ENCODE results near the gene CORO1A. TPM values are rescaled to one million over a fixed set of nuclear protein-coding genes. Genes with fewer than 3 reads are reported as not detected.
A peak's percentile ranks its signal among the peaks of the same experiment; 100 is the strongest.

The CORO1A gene
- total RNA-seq, 2 experiments from 2014 or later, result 351 to 567 TPM

GRCh38 chr16:30184891-30185682 is 1.7 kb downstream of the CORO1A start:
- no peaks in the 10 kb centered on the region for H4K20me1 ChIP-seq (ENCODE audit: insufficient read depth, low read length)
- no peaks in the 10 kb centered on the region for H3K9me3 ChIP-seq (ENCODE audit: low read length)
- POLR2A ChIA-PET, result no interaction called here
- peak overlapping the region; percentile 90 for H3K4me2 ChIP-seq (ENCODE audit: low read length)
- peaks cover 43% of the 10 kb centered on the region for H3K36me3 ChIP-seq (ENCODE audit: insufficient read depth, low read length)
- H3K4me3 ChIP-seq (ENCODE audit: low read depth, low read length, poor library complexity, severe bottlenecking), result peak overlapping the region; percentile 86
- H3K9me2 ChIP-seq (ENCODE audit: insufficient read depth, low read length), result no peaks in the 10 kb centered on the region
- BruUV-seq (replicated peaks), result no TSS peak
- CTCF ChIA-PET (ENCODE audit: unreplicated experiment), result interaction anchor here (0.6 kb wide), 1 partner anchor 93 kb away, joined by 3 read pairs; the partner anchor contains the start of gene TBX6
- peak; percentile 80 for DNase-seq (ENCODE audit: low spot score)
- H2AFZ ChIP-seq (ENCODE audit: low read length), result no peak overlapping the region
- H3K79me2 ChIP-seq (ENCODE audit: insufficient read depth, low read depth, low read length), result peaks cover 25% of the 10 kb centered on the region; the same call in 1 of the 2 replicates
- no peak for TF ChIP-seq CTCF (conservative IDR thresholded peaks at IDR 0.05; ENCODE audit: low read length)
- TF ChIP-seq EZH2phosphoT487 (IDR thresholded peaks at IDR 0.05; ENCODE audit: borderline replicate concordance, low read depth, low read length), result no peak
- intact Hi-C loops (cut with micrococcal nuclease; ENCODE audit: unreplicated experiment), result no loop called here
- H3K4me1 ChIP-seq (ENCODE audit: insufficient read depth, low read length, poor library complexity, severe bottlenecking), result peaks cover 42% of the 10 kb centered on the region
- H3K27ac ChIP-seq (ENCODE audit: low read depth, low read length, poor library complexity, severe bottlenecking), result peak overlapping the region; percentile 94

DNA sequence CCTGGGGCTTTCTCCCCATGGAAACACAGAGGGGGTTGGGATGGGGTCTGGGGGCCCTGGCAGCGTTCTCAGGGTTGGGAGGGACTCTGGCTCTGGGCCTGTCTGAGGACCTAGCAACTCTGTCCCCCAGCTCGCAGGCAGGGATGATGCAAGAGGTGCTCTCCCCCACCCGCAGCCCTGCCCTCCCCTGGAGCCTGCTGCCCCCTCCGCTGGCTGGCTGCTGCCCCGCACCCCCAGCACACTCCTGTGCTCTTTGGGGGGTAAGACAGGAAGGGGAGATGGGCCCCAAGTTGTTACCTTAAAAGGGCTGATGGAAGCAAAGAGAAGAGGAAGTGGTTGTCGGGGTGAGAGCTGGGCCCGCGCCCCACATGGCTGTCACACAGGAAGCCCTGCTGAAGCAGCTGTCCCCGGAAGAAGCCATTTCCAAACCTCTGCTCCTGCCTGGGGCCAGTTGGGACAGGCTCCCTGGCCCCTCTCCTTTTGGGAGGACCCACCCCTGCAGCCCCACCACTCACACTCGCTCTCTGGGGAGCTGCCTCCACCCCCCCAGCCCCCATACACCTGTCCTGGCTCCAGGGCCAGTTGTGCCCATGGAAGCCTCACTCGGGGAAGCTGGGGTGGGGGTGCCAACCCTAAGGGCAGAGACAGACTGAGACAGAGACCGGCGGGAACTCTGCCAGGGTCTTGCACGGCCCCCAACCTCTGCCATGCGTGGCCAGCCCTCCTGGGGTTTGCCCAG is 2.5 kb downstream of the CORO1A start:
- Histone ChIP-seq H3K9me3 (ENCODE audit: low read length) (no peaks in the 10 kb centered on the region), H3K9me2 (ENCODE audit: insufficient read depth, low read length) (no peaks in the 10 kb centered on the region), H3K4me3 (ENCODE audit: low read depth, low read length, poor library complexity, severe bottlenecking) (peak overlapping the region; percentile 86), H3K36me3 (ENCODE audit: insufficient read depth, low read length) (peaks cover 43% of the 10 kb centered on the region), H3K27ac (ENCODE audit: low read depth, low read length, poor library complexity, severe bottlenecking) (peak overlapping the region; percentile 94), H3K79me2 (ENCODE audit: insufficient read depth, low read depth, low read length) (peaks cover 25% of the 10 kb centered on the region; the same call in 1 of the 2 replicates), H3K4me1 (ENCODE audit: insufficient read depth, low read length, poor library complexity, severe bottlenecking) (peaks cover 42% of the 10 kb centered on the region), H3K4me2 (ENCODE audit: low read length) (peak overlapping the region; percentile 90), H2AFZ (ENCODE audit: low read length) (no peak overlapping the region), H4K20me1 (ENCODE audit: insufficient read depth, low read length) (no peaks in the 10 kb centered on the region)
- peak; percentile 90 for DNase-seq (ENCODE audit: low spot score)
- no TSS peak for BruUV-seq (replicated peaks)
- TF ChIP-seq EZH2phosphoT487 (IDR thresholded peaks at IDR 0.05; ENCODE audit: borderline replicate concordance, low read depth, low read length), result no peak
- no peak for TF ChIP-seq CTCF (conservative IDR thresholded peaks at IDR 0.05; ENCODE audit: low read length)
- CTCF ChIA-PET (ENCODE audit: unreplicated experiment), result interaction anchor here (0.6 kb wide), 3 partner anchors 94 to 472 kb away, joined by 3 to 7 read pairs (median 3); partner anchors contain the start of gene TBX6
- POLR2A ChIA-PET, result no interaction called here
- intact Hi-C loops (cut with micrococcal nuclease; ENCODE audit: unreplicated experiment), result no loop called here

Measured in OCI-LY7 (cell line).